Osteoblast (primary cell): ENCODE data around the gene SCN2B. TPM values are rescaled to one million over a fixed set of nuclear protein-coding genes. Genes with fewer than 3 reads are reported as not detected.
A peak's percentile ranks its signal among the peaks of the same experiment; 100 is the strongest.

Experiments
- DNase-seq: peaks from one replicate; pipeline ENCODE4 v3.0.0; 2011; ENCODE audit warnings: low spot score, mixed read lengths; ENCODE audit not compliant: insufficient read length; ENCODE audit errors: missing footprints
- H2AFZ ChIP-seq: 2 replicates; pipeline ENCODE4 v1.6.0; 2011; ENCODE audit warnings: mild to moderate bottlenecking, low read length
- H3K27ac ChIP-seq: 2 replicates; pipeline ENCODE4 v1.5.1; 2011; ENCODE audit warnings: mild to moderate bottlenecking, low read depth, low read length, moderate library complexity
- H3K27me3 ChIP-seq: 2 replicates; pipeline ENCODE4 v1.6.0; 2012; ENCODE audit warnings: mild to moderate bottlenecking, control low read depth, inconsistent platforms, low read length, moderate library complexity; ENCODE audit not compliant: insufficient read depth
- H3K36me3 ChIP-seq: 2 replicates; pipeline ENCODE4 v1.5.1; 2011; ENCODE audit warnings: mild to moderate bottlenecking, low read length, control low read depth, moderate library complexity; ENCODE audit not compliant: insufficient read depth
- H3K4me1 ChIP-seq: 2 replicates; pipeline ENCODE4 v1.5.1; 2011; ENCODE audit warnings: mild to moderate bottlenecking, low read length, control low read depth, moderate library complexity; ENCODE audit not compliant: insufficient read depth
- H3K4me2 ChIP-seq: 2 replicates; pipeline ENCODE4 v1.6.0; 2011; ENCODE audit warnings: mild to moderate bottlenecking, low read length; ENCODE audit not compliant: insufficient read depth
- H3K4me3 ChIP-seq: fragments of 200-600 bp; sonication (generic); 3 replicates; pipeline ENCODE4 v1.5.1; 2012; ENCODE audit warnings: mild to moderate bottlenecking, low read length, inconsistent platforms; ENCODE audit not compliant: insufficient read depth
- H3K79me2 ChIP-seq: 2 replicates; pipeline ENCODE4 v1.6.0; 2012; ENCODE audit warnings: mild to moderate bottlenecking, low read length, control low read depth, inconsistent platforms; ENCODE audit not compliant: insufficient read depth
- H3K9me3 ChIP-seq: 2 replicates; pipeline ENCODE4 v1.5.1; 2011; ENCODE audit warnings: low read depth, low read length, control low read depth
- H4K20me1 ChIP-seq: 2 replicates; pipeline ENCODE4 v1.6.0; 2012; ENCODE audit warnings: mild to moderate bottlenecking, low read length, control low read depth; ENCODE audit not compliant: insufficient read depth
- CTCF ChIP-seq: IDR thresholded peaks from 2 replicates; pipeline ENCODE4 v1.5.1; 2011; ENCODE audit warnings: mild to moderate bottlenecking, low read depth, low read length, moderate library complexity; ENCODE audit errors: extremely low read depth
- total RNA-seq: library from RNA; depleted of rRNA; stranded (reverse); fragments of >200 nt; gene quantifications from 2 replicates; pipeline ENCODE4 v1.2.3, GENCODE V29; 2012

Gene SCN2B
- total RNA-seq, 1 donor, result not detected

GRCh38 chr11:118117790-118118601, 58.4 kb downstream of the SCN2B start:
- no peaks in the 10 kb centered on the region for H4K20me1 ChIP-seq
- H3K4me3 ChIP-seq, result no peak overlapping the region
- H3K27ac ChIP-seq, result no peak overlapping the region
- no peaks in the 10 kb centered on the region for H3K36me3 ChIP-seq
- no peak for TF ChIP-seq CTCF
- no peak for DNase-seq
- H3K79me2 ChIP-seq, result no peaks in the 10 kb centered on the region
- no peak overlapping the region for H3K4me2 ChIP-seq
- H3K9me3 ChIP-seq, result no peaks in the 10 kb centered on the region
- H3K27me3 ChIP-seq, result peaks cover 4% of the 10 kb centered on the region
- H3K4me1 ChIP-seq, result no peaks in the 10 kb centered on the region
- no peak overlapping the region for H2AFZ ChIP-seq

- Histone ChIP-seq H3K4me2 (no peak overlapping the region), H3K36me3 (no peaks in the 10 kb centered on the region), H2AFZ (no peak overlapping the region), H3K9me3 (no peaks in the 10 kb centered on the region), H3K4me3 (no peak overlapping the region), H3K27ac (no peak overlapping the region), H3K79me2 (no peaks in the 10 kb centered on the region), H3K27me3 (peaks cover 4% of the 10 kb centered on the region), H3K4me1 (no peaks in the 10 kb centered on the region), H4K20me1 (no peaks in the 10 kb centered on the region)
- DNase-seq, result no peak
- TF ChIP-seq CTCF, result no peak
These were observed 61.4 kb downstream of the SCN2B start for GRCh38 chr11:118115048-118115447.

- Histone ChIP-seq H3K4me3 (no peak overlapping the region), H3K9me3 (no peaks in the 10 kb centered on the region), H3K4me2 (no peak overlapping the region), H3K36me3 (no peaks in the 10 kb centered on the region), H3K4me1 (no peaks in the 10 kb centered on the region), H4K20me1 (no peaks in the 10 kb centered on the region), H2AFZ (no peak overlapping the region), H3K79me2 (no peaks in the 10 kb centered on the region), H3K27me3 (peaks cover 3% of the 10 kb centered on the region), H3K27ac (no peak overlapping the region)
- peak; percentile 58 for DNase-seq
- no peak for TF ChIP-seq CTCF
These were observed 62.2 kb downstream of the SCN2B start for GRCh38 chr11:118114266-118114665.

GRCh38 chr11:118112711-118113430, 63.6 kb downstream of the SCN2B start:
- H3K9me3 ChIP-seq, result no peaks in the 10 kb centered on the region
- peaks cover 2% of the 10 kb centered on the region for H3K27me3 ChIP-seq
- no peaks in the 10 kb centered on the region for H3K36me3 ChIP-seq
- no peaks in the 10 kb centered on the region for H3K4me1 ChIP-seq
- TF ChIP-seq CTCF, result no peak
- no peak for DNase-seq
- no peaks in the 10 kb centered on the region for H3K79me2 ChIP-seq
- H4K20me1 ChIP-seq, result no peaks in the 10 kb centered on the region
- no peak overlapping the region for H2AFZ ChIP-seq
- H3K4me2 ChIP-seq, result no peak overlapping the region
- no peak overlapping the region for H3K27ac ChIP-seq
- H3K4me3 ChIP-seq, result no peak overlapping the region
